NT2/D1 (cell line): ENCODE results near the gene F13B.
"Not testable (repeated sequence)": the region's sequence is repeated elsewhere in the genome, so short reads cannot be mapped to it uniquely, and the experiment has no call there.

Source experiments
- DNase-seq: peaks from one replicate; pipeline ENCODE4 v3.0.0-alpha.2; 2011; ENCODE audit warnings: low read depth, low spot score
- H3K27me3 ChIP-seq: 2 replicates; pipeline ENCODE4 v1.6.0; 2011; ENCODE audit warnings: mild to moderate bottlenecking; ENCODE audit not compliant: insufficient read length, insufficient read depth
- H3K36me3 ChIP-seq: 2 replicates; pipeline ENCODE4 v1.6.1; 2011; ENCODE audit warnings: mild to moderate bottlenecking, low read length, mixed read lengths; ENCODE audit not compliant: insufficient read depth, insufficient read length
- H3K4me1 ChIP-seq: 2 replicates; pipeline ENCODE4 v1.5.1; 2011; ENCODE audit not compliant: insufficient read depth, insufficient read length
- H3K4me3 ChIP-seq: 2 replicates; pipeline ENCODE4 v1.5.1; 2011; ENCODE audit warnings: low read depth; ENCODE audit not compliant: insufficient read length
- H3K9ac ChIP-seq: 2 replicates; pipeline ENCODE4 v1.6.0; 2011; ENCODE audit warnings: low read depth; ENCODE audit not compliant: insufficient read length
- H3K9me3 ChIP-seq: 2 replicates; pipeline ENCODE4 v1.5.1; 2011; ENCODE audit warnings: mild to moderate bottlenecking, low read length; ENCODE audit not compliant: insufficient read depth
- SUZ12 ChIP-seq: IDR thresholded peaks from 2 replicates; pipeline ENCODE4 v1.6.1; 2011; ENCODE audit not compliant: insufficient read length, insufficient read depth; ENCODE audit errors: extremely low read depth
- YY1 ChIP-seq: IDR thresholded peaks from 2 replicates; pipeline ENCODE4 v1.6.1; 2011; ENCODE audit not compliant: insufficient read length, insufficient read depth
- ZNF274 ChIP-seq: IDR thresholded peaks from 2 replicates; pipeline ENCODE4 v1.6.1; 2011; ENCODE audit warnings: mild to moderate bottlenecking, low read depth, low read length

Gene F13B, protein sequence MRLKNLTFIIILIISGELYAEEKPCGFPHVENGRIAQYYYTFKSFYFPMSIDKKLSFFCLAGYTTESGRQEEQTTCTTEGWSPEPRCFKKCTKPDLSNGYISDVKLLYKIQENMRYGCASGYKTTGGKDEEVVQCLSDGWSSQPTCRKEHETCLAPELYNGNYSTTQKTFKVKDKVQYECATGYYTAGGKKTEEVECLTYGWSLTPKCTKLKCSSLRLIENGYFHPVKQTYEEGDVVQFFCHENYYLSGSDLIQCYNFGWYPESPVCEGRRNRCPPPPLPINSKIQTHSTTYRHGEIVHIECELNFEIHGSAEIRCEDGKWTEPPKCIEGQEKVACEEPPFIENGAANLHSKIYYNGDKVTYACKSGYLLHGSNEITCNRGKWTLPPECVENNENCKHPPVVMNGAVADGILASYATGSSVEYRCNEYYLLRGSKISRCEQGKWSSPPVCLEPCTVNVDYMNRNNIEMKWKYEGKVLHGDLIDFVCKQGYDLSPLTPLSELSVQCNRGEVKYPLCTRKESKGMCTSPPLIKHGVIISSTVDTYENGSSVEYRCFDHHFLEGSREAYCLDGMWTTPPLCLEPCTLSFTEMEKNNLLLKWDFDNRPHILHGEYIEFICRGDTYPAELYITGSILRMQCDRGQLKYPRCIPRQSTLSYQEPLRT

DNA sequence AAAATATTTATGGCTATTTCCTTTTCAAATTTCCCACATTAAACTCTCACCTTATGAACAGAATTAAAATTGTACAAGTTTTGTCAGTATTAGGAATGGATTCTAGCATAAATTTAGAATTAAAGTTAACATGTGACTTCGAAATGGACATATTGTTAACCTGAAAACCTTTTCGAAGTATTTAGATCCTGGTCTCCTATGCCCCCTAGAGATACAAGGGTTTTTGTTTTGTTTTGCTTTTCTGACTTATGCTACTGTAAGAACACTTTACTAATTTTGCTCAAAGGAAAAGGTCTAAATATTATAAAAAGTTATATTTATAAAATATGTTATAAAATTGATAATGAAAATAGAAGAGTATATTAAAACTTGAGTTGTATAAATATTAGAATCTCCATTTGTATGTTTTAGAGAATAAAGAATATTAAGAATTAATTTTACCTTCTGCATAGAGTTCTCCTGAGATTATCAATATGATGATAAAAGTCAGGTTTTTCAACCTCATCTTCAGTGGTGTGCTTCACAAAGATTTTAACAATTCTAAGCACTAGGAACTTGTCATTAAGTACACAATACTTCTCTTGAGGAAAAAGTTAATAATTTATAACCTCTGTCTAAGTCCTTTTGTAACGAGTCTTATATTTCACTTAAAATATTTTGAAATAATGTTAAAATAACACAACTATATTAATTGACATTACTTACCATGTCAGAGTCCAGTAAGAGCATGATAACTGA, at the start of gene F13B:
TSS of gene F13B (minus strand) at position 542 of the 738 bp plus-strand sequence. CDS start at position 505, 37 bp downstream.
- H3K9ac ChIP-seq: no peak within 1 kb of the TSS
- H3K36me3 ChIP-seq: no peaks in the 10 kb centered on the region
- no peak for DNase-seq
- no peaks in the 10 kb centered on the region for H3K27me3 ChIP-seq
- no peak for TF ChIP-seq ZNF274
- TF ChIP-seq YY1: no peak
- TF ChIP-seq SUZ12: no peak
- no peaks in the 10 kb centered on the region for H3K4me1 ChIP-seq
- H3K9me3 ChIP-seq: peaks cover 10% of the 10 kb centered on the region; the same call in 1 of the 2 replicates
- H3K4me3 ChIP-seq: no peak within 1 kb of the TSS

DNA sequence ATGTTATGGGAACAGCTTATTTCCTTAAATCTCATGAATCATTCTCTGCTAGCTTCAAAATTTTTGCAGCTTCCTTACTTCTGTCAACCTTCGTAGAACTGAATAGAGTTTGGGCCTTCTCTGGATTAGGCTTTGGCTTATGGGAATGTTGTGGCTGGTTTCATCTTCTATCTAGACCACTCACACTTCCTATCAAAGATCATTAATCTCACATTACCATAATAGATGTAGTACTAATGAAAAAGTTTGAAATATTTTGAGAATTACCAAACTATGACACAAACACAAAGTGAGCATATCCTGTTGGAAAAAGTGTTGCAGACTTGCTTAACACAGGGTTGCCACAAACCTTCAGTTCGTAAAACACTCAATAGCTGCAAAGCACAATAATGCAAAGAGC, 49.1 kb upstream of the F13B start:
- Histone ChIP-seq H3K27me3 (no peaks in the 10 kb centered on the region), H3K9ac (no peak overlapping the region), H3K4me1 (no peaks in the 10 kb centered on the region), H3K4me3 (no peak overlapping the region), H3K36me3 (peaks cover 81% of the 10 kb centered on the region), H3K9me3 (no peaks in the 10 kb centered on the region)
- TF ChIP-seq ZNF274 (no peak), YY1 (no peak), SUZ12 (no peak)
- DNase-seq: no peak

DNA sequence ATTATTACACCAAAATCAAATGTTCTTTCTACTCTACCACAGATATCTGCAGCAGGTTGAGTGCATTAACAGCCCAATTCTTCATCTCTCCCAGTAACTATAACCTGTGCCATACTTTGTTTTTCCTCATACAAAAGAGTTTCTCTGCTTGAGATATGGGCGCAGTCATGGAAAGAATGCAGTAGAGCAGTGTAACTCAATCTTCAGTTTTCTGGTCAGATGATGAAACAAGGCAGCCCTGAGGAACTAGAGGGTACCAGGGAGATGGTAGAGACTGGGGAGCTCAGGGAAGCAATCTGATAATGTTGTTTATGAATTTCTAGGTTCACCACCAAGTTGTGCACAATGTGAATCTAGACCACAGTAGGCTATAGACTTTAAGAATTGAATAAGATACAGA, 39.8 kb upstream of the F13B start:
- no peak overlapping the region for H3K9ac ChIP-seq
- no peaks in the 10 kb centered on the region for H3K9me3 ChIP-seq
- no peaks in the 10 kb centered on the region for H3K27me3 ChIP-seq
- H3K36me3 ChIP-seq: peaks cover 56% of the 10 kb centered on the region
- no peaks in the 10 kb centered on the region for H3K4me1 ChIP-seq
- DNase-seq: no peak
- TF ChIP-seq YY1 (no peak), SUZ12 (no peak), ZNF274 (no peak)
- H3K4me3 ChIP-seq: no peak overlapping the region

DNA sequence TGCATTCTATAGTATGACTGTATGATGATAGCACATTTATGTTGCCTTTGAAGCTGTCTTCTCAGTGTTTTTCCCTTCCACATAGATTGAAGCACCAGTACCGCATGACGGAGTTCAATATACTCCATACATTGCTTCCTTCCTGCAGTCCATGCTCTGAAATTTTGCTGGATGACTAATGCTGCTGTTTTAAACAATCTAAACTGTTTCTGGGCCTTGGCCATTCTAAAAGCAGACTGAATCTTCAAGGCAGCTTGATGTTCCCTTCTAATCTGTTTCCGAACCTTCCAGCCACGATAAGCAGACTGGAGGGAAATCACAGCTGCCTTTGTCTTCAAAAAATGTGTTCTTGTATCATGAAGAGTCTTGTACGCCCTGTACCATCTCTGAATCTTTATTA, 36.2 kb upstream of the F13B start:
- H3K36me3 ChIP-seq: peaks cover 72% of the 10 kb centered on the region
- no peaks in the 10 kb centered on the region for H3K9me3 ChIP-seq
- no peak for TF ChIP-seq ZNF274
- no peak for TF ChIP-seq YY1
- no peak for TF ChIP-seq SUZ12
- H3K9ac ChIP-seq: no peak overlapping the region
- no peak overlapping the region for H3K4me3 ChIP-seq
- no peaks in the 10 kb centered on the region for H3K27me3 ChIP-seq
- H3K4me1 ChIP-seq: no peaks in the 10 kb centered on the region
- no peak for DNase-seq

DNA sequence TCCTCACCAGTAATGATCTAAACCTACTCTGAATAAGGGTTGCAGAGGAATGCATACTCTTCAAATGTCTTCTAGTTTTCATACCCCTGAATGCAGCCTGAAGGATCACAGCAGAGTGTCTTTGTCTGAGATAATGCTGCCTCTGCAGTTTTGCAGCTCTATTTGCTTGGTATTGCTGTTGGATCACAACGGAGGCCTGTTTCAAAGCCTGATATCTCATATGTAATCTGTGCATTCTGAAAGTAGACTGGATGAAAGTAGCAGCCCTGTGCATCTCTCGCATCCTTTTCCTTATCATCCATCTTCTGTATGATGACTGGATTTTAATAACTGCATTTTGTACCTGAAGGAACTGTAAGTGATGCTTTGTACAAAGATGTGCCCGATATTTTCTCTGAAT, 34.9 kb upstream of the F13B start:
- Histone ChIP-seq H3K4me3 (no peak overlapping the region), H3K27me3 (no peaks in the 10 kb centered on the region), H3K9me3 (no peaks in the 10 kb centered on the region), H3K9ac (no peak overlapping the region), H3K36me3 (peaks cover 73% of the 10 kb centered on the region), H3K4me1 (no peaks in the 10 kb centered on the region)
- no peak for DNase-seq
- no peak for TF ChIP-seq YY1
- no peak for TF ChIP-seq SUZ12
- TF ChIP-seq ZNF274: no peak

DNA sequence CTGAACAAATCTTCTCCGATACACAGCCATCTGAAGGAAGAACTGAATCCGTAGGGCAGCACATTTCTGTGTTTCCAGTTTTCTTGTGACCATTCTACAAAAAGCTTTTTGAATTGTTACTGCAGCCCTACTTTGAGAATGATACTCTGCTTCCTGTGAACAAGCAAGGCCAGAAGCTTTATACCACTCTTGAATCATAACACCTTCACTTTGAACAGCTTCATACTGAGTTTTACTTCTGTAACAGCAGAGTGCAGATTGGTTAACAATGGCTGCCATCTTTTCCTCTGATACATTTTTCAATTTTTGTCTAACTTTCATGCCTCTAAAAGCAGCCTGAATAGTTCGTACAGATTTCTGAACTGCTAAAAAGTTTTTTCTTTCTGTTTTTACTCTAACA, 33.6 kb upstream of the F13B start:
- H3K9ac ChIP-seq: no peak overlapping the region
- TF ChIP-seq SUZ12 (no peak), ZNF274 (no peak), YY1 (no peak)
- no peaks in the 10 kb centered on the region for H3K4me1 ChIP-seq
- H3K9me3 ChIP-seq: no peaks in the 10 kb centered on the region
- H3K36me3 ChIP-seq: peaks cover 69% of the 10 kb centered on the region
- no peak overlapping the region for H3K4me3 ChIP-seq
- DNase-seq: no peak
- H3K27me3 ChIP-seq: no peaks in the 10 kb centered on the region

DNA sequence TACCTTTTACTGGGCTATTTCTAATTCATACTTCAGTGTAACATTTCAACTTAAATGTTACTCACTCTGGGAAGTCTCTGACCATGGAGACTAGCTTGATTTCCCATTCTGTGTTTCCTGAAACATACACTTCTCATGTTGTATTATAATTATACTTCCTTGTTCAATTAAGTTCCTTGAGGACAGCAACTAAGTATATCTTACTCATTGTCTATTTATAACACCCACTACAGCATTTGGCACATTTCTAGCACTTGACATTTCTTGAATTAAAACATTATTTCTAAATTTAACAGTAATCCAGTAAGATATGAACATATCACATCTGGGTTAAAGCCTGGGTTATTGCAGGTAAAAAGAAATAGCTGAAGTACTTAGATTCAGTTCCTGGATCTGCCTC, 32.4 kb upstream of the F13B start:
- H3K9ac ChIP-seq: no peak overlapping the region
- TF ChIP-seq ZNF274: no peak
- TF ChIP-seq YY1: no peak
- TF ChIP-seq SUZ12: no peak
- H3K9me3 ChIP-seq: no peaks in the 10 kb centered on the region
- no peaks in the 10 kb centered on the region for H3K27me3 ChIP-seq
- peaks cover 57% of the 10 kb centered on the region for H3K36me3 ChIP-seq
- H3K4me1 ChIP-seq: no peaks in the 10 kb centered on the region
- no peak overlapping the region for H3K4me3 ChIP-seq
- DNase-seq: no peak

DNA sequence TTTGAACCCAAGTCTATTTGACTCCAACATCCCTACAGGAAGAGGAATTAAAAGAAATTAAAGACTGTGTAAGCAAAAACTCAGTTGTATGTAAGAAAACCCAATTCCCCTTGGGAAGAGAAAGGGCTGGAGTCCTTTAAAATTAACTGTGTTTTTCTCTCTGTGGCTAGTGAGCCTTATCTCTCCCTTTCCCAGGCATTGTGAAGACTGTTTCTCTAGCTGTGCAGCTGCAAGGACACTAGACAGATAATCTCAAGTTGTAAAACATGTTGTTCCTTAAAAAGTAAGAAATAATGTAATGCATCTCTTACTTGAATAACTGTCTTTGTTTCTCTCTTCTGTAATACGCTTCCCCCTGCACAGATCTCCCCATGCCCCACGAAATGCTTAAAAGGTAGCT, 29.9 kb upstream of the F13B start:
- not testable (repeated sequence) for H3K4me3 ChIP-seq, H3K9ac ChIP-seq, H3K27me3 ChIP-seq, H3K4me1 ChIP-seq, H3K9me3 ChIP-seq, DNase-seq
- peaks cover 57% of the 10 kb centered on the region for H3K36me3 ChIP-seq
